ENCODE results near the gene UTS2B. TPM values are rescaled to one million over a fixed set of nuclear protein-coding genes. Genes with fewer than 3 reads are reported as not detected.

The UTS2B gene
- total and polyA plus RNA-seq, 2 experiments from 2014 or later: 0.21 TPM; not detected in 1

DNA sequence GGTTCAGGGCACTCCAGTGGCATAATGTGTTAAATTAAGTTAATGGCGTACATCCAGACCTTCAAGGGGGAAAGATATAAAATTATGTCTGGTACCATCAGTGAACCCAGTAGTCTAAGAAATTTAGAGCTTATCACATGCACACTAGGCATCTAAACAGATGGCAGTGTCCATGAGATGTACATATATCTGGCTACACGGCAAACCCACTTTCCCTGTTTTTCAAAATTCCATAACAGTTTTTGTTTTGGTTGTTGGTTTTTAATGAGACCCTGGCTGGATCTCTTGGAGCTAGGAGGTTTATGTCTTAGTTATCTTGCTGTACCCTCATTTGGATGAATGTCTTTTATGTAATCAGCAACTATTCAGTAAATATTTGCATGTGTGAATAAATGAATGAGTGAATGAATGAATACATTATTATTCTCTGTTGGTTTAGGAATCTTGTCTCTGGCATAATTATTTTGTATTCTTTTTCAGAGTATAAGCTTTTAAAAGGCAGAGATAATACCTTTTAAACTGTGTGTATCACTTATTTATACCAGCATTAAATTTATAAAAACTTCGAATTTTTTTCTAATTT is 3.1 kb upstream of the UTS2B start:
- Mint-ChIP-seq H3K27ac (no peak overlapping the region), H3K9me3 (no peaks in the 10 kb centered on the region), H3K27me3 (ENCODE audit: insufficient read depth, low read depth, poor library complexity) (peaks cover 6% of the 10 kb centered on the region), H3K36me3 (ENCODE audit: low read depth) (no peaks in the 10 kb centered on the region), H3K4me3 (no peak overlapping the region), H3K4me1 (peaks cover 47% of the 10 kb centered on the region)
- H3K9me2 ChIP-seq (ENCODE audit: insufficient read depth): no peaks in the 10 kb centered on the region
- H3K27me3 ChIP-seq (ENCODE audit: insufficient read depth): peaks cover 22% of the 10 kb centered on the region
- no peak overlapping the region for H3K4me2 ChIP-seq
- TF ChIP-seq POLR2AphosphoS5 (IDR thresholded peaks at IDR 0.05; ENCODE audit: low read depth): no peak
- no peak for TF ChIP-seq JUNB (IDR thresholded peaks at IDR 0.05; ENCODE audit: unreplicated experiment)
- no peak for TF ChIP-seq ZNF114 (CRISPR knock-in tag; IDR thresholded peaks at IDR 0.05)
- TF ChIP-seq ZNF331 (CRISPR knock-in tag; IDR thresholded peaks at IDR 0.05; ENCODE audit: low read depth): no peak
- TF ChIP-seq, protein P1, sequence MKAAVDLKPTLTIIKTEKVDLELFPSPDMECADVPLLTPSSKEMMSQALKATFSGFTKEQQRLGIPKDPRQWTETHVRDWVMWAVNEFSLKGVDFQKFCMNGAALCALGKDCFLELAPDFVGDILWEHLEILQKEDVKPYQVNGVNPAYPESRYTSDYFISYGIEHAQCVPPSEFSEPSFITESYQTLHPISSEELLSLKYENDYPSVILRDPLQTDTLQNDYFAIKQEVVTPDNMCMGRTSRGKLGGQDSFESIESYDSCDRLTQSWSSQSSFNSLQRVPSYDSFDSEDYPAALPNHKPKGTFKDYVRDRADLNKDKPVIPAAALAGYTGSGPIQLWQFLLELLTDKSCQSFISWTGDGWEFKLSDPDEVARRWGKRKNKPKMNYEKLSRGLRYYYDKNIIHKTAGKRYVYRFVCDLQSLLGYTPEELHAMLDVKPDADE (IDR thresholded peaks at IDR 0.05): no peak
- no peak for TF ChIP-seq NANOG (IDR thresholded peaks at IDR 0.05; ENCODE audit: borderline replicate concordance)
- TF ChIP-seq, protein P2, sequence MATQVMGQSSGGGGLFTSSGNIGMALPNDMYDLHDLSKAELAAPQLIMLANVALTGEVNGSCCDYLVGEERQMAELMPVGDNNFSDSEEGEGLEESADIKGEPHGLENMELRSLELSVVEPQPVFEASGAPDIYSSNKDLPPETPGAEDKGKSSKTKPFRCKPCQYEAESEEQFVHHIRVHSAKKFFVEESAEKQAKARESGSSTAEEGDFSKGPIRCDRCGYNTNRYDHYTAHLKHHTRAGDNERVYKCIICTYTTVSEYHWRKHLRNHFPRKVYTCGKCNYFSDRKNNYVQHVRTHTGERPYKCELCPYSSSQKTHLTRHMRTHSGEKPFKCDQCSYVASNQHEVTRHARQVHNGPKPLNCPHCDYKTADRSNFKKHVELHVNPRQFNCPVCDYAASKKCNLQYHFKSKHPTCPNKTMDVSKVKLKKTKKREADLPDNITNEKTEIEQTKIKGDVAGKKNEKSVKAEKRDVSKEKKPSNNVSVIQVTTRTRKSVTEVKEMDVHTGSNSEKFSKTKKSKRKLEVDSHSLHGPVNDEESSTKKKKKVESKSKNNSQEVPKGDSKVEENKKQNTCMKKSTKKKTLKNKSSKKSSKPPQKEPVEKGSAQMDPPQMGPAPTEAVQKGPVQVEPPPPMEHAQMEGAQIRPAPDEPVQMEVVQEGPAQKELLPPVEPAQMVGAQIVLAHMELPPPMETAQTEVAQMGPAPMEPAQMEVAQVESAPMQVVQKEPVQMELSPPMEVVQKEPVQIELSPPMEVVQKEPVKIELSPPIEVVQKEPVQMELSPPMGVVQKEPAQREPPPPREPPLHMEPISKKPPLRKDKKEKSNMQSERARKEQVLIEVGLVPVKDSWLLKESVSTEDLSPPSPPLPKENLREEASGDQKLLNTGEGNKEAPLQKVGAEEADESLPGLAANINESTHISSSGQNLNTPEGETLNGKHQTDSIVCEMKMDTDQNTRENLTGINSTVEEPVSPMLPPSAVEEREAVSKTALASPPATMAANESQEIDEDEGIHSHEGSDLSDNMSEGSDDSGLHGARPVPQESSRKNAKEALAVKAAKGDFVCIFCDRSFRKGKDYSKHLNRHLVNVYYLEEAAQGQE (IDR thresholded peaks at IDR 0.05; ENCODE audit: unreplicated experiment): no peak
- TF ChIP-seq, protein P3, sequence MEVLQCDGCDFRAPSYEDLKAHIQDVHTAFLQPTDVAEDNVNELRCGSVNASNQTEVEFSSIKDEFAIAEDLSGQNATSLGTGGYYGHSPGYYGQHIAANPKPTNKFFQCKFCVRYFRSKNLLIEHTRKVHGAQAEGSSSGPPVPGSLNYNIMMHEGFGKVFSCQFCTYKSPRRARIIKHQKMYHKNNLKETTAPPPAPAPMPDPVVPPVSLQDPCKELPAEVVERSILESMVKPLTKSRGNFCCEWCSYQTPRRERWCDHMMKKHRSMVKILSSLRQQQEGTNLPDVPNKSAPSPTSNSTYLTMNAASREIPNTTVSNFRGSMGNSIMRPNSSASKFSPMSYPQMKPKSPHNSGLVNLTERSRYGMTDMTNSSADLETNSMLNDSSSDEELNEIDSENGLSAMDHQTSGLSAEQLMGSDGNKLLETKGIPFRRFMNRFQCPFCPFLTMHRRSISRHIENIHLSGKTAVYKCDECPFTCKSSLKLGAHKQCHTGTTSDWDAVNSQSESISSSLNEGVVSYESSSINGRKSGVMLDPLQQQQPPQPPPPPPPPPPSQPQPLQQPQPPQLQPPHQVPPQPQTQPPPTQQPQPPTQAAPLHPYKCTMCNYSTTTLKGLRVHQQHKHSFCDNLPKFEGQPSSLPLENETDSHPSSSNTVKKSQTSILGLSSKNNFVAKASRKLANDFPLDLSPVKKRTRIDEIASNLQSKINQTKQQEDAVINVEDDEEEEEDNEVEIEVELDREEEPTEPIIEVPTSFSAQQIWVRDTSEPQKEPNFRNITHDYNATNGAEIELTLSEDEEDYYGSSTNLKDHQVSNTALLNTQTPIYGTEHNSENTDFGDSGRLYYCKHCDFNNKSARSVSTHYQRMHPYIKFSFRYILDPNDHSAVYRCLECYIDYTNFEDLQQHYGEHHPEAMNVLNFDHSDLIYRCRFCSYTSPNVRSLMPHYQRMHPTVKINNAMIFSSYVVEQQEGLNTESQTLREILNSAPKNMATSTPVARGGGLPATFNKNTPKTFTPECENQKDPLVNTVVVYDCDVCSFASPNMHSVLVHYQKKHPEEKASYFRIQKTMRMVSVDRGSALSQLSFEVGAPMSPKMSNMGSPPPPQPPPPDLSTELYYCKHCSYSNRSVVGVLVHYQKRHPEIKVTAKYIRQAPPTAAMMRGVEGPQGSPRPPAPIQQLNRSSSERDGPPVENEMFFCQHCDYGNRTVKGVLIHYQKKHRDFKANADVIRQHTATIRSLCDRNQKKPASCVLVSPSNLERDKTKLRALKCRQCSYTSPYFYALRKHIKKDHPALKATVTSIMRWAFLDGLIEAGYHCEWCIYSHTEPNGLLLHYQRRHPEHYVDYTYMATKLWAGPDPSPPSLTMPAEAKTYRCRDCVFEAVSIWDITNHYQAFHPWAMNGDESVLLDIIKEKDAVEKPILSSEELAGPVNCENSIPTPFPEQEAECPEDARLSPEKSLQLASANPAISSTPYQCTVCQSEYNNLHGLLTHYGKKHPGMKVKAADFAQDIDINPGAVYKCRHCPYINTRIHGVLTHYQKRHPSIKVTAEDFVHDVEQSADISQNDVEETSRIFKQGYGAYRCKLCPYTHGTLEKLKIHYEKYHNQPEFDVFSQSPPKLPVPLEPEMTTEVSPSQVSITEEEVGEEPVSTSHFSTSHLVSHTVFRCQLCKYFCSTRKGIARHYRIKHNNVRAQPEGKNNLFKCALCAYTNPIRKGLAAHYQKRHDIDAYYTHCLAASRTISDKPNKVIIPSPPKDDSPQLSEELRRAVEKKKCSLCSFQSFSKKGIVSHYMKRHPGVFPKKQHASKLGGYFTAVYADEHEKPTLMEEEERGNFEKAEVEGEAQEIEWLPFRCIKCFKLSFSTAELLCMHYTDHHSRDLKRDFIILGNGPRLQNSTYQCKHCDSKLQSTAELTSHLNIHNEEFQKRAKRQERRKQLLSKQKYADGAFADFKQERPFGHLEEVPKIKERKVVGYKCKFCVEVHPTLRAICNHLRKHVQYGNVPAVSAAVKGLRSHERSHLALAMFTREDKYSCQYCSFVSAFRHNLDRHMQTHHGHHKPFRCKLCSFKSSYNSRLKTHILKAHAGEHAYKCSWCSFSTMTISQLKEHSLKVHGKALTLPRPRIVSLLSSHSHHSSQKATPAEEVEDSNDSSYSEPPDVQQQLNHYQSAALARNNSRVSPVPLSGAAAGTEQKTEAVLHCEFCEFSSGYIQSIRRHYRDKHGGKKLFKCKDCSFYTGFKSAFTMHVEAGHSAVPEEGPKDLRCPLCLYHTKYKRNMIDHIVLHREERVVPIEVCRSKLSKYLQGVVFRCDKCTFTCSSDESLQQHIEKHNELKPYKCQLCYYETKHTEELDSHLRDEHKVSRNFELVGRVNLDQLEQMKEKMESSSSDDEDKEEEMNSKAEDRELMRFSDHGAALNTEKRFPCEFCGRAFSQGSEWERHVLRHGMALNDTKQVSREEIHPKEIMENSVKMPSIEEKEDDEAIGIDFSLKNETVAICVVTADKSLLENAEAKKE (CRISPR knock-in tag; IDR thresholded peaks at IDR 0.05): no peak
- no peak for TF ChIP-seq CREB1 (CRISPR knock-in tag; IDR thresholded peaks at IDR 0.05; ENCODE audit: low read depth)
- no peak for TF ChIP-seq EZH2 (IDR thresholded peaks at IDR 0.05; ENCODE audit: low read depth, unreplicated experiment)
- TF ChIP-seq, protein P4, sequence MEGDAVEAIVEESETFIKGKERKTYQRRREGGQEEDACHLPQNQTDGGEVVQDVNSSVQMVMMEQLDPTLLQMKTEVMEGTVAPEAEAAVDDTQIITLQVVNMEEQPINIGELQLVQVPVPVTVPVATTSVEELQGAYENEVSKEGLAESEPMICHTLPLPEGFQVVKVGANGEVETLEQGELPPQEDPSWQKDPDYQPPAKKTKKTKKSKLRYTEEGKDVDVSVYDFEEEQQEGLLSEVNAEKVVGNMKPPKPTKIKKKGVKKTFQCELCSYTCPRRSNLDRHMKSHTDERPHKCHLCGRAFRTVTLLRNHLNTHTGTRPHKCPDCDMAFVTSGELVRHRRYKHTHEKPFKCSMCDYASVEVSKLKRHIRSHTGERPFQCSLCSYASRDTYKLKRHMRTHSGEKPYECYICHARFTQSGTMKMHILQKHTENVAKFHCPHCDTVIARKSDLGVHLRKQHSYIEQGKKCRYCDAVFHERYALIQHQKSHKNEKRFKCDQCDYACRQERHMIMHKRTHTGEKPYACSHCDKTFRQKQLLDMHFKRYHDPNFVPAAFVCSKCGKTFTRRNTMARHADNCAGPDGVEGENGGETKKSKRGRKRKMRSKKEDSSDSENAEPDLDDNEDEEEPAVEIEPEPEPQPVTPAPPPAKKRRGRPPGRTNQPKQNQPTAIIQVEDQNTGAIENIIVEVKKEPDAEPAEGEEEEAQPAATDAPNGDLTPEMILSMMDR (conservative IDR thresholded peaks at IDR 0.05; ENCODE audit: low read depth in 2 of 2): no peak
- no peak for TF ChIP-seq EZH2phosphoT487 (IDR thresholded peaks at IDR 0.05; ENCODE audit: unreplicated experiment)
- no peak for TF ChIP-seq STAT1 (IDR thresholded peaks at IDR 0.05; ENCODE audit: unreplicated experiment)
- H3K4me1 ChIP-seq (ENCODE audit: insufficient read depth): peaks cover 38% of the 10 kb centered on the region
- no peaks in the 10 kb centered on the region for H4K20me1 ChIP-seq (replicated peaks; ENCODE audit: insufficient read depth)
- H3K27ac ChIP-seq (ENCODE audit: low read depth): no peak overlapping the region
- H3K36me3 ChIP-seq (ENCODE audit: insufficient read depth): no peaks in the 10 kb centered on the region
- no peak overlapping the region for H2AFZ ChIP-seq
- H3K4me3 ChIP-seq: no peak overlapping the region
- DNase-seq (ENCODE audit: low spot score) (no peak), ATAC-seq (no peak)
- peaks cover 4% of the 10 kb centered on the region; the same call in 1 of the 2 replicates for H3F3A ChIP-seq (replicated peaks; ENCODE audit: low read depth)
- H3K79me2 ChIP-seq (replicated peaks; ENCODE audit: insufficient read depth): peaks cover 73% of the 10 kb centered on the region

Measured in GM23338 (cell line).